HG03066 (cell line): ENCODE data around the gene DLGAP1.
"Not testable (repeated sequence)": the region's sequence is repeated elsewhere in the genome, so short reads cannot be mapped to it uniquely, and the experiment has no call there.

Experiments used
- ATAC-seq: cut with Tn5 transposase; IDR thresholded peaks from one replicate; pipeline ENCODE4 v1.9.1; 2021; ENCODE audit warnings: low read depth; ENCODE audit not compliant: unreplicated experiment

The DLGAP1 gene

GRCh38 chr18:4293337-4293736 lies 161.8 kb downstream of the DLGAP1 start:
- ATAC-seq = no peak

- ATAC-seq = no peak
Observed at GRCh38 chr18:4292696-4293095, 162.4 kb downstream of the DLGAP1 start.

GRCh38 chr18:4287340-4287739 lies 167.8 kb downstream of the DLGAP1 start:
- ATAC-seq = not testable (repeated sequence)

- no peak for ATAC-seq
Observed at GRCh38 chr18:4286256-4286655, 168.9 kb downstream of the DLGAP1 start.

- no peak for ATAC-seq
Observed at GRCh38 chr18:4285525-4285924, 169.6 kb downstream of the DLGAP1 start.

- ATAC-seq = no peak
Observed at GRCh38 chr18:4284528-4284927, 170.6 kb downstream of the DLGAP1 start.

- no peak for ATAC-seq
Observed at GRCh38 chr18:4283746-4284291, 171.3 kb downstream of the DLGAP1 start.

- ATAC-seq = no peak
Observed at GRCh38 chr18:4282954-4283353, 172.2 kb downstream of the DLGAP1 start.

GRCh38 chr18:4276953-4277585 lies 178.0 kb downstream of the DLGAP1 start:
- ATAC-seq = no peak

GRCh38 chr18:4271952-4272351 lies 183.2 kb downstream of the DLGAP1 start:
- ATAC-seq = no peak

GRCh38 chr18:4270988-4271387 lies 184.1 kb downstream of the DLGAP1 start:
- no peak for ATAC-seq

GRCh38 chr18:4270016-4270415 lies 185.1 kb downstream of the DLGAP1 start:
- no peak for ATAC-seq

- no peak for ATAC-seq
Observed at GRCh38 chr18:4267641-4268040, 187.5 kb downstream of the DLGAP1 start.

GRCh38 chr18:4264347-4264791 lies 190.7 kb downstream of the DLGAP1 start:
- no peak for ATAC-seq

GRCh38 chr18:4260107-4260506 lies 195.0 kb downstream of the DLGAP1 start:
- no peak for ATAC-seq

GRCh38 chr18:4256766-4257417 lies 198.2 kb downstream of the DLGAP1 start:
- ATAC-seq = no peak

GRCh38 chr18:4254840-4255239 lies 200.3 kb downstream of the DLGAP1 start:
- no peak for ATAC-seq

- no peak for ATAC-seq
Observed at GRCh38 chr18:4252829-4253228, 202.3 kb downstream of the DLGAP1 start.

GRCh38 chr18:4251873-4252272 lies 203.2 kb downstream of the DLGAP1 start:
- no peak for ATAC-seq

GRCh38 chr18:4251206-4251605 lies 203.9 kb downstream of the DLGAP1 start:
- ATAC-seq = no peak

- no peak for ATAC-seq
Observed at GRCh38 chr18:4250141-4250540, 205.0 kb downstream of the DLGAP1 start.

GRCh38 chr18:4248686-4249085 lies 206.4 kb downstream of the DLGAP1 start:
- ATAC-seq = no peak
